GM06990 (cell line): ENCODE results near the gene MN1.

Experiments
- DNase-seq: peaks from one replicate; pipeline ENCODE4 v3.0.0-alpha.2; 2011; ENCODE audit not compliant: insufficient read length; ENCODE audit errors: extremely low read depth
- H3K27me3 ChIP-seq: replicated peaks from 2 replicates; pipeline ENCODE4 v1.6.0; 2011; ENCODE audit warnings: low read length; ENCODE audit not compliant: control insufficient read depth, insufficient read depth
- H3K36me3 ChIP-seq: 2 replicates; pipeline ENCODE4 v1.5.1; 2011; ENCODE audit warnings: low read length; ENCODE audit not compliant: control insufficient read depth, insufficient read depth
- H3K4me3 ChIP-seq: replicated peaks from 2 replicates; pipeline ENCODE4 v1.5.1; 2011; ENCODE audit warnings: low read depth, mild to moderate bottlenecking, control low read depth, low read length
- CTCF ChIP-seq: IDR thresholded peaks from 2 replicates; pipeline ENCODE4 v1.5.1; 2011; ENCODE audit warnings: low read length, control low read depth, mild to moderate bottlenecking, inconsistent platforms; ENCODE audit not compliant: insufficient read depth, poor library complexity, severe bottlenecking

MN1 gene

GRCh38 chr22:27814993-27815392, 13.4 kb upstream of the MN1 start:
- TF ChIP-seq CTCF, result no peak
- H3K4me3 ChIP-seq, result no peak overlapping the region
- no peaks in the 10 kb centered on the region; the same call in 1 of the 2 replicates for H3K27me3 ChIP-seq
- DNase-seq, result no peak
- no peaks in the 10 kb centered on the region for H3K36me3 ChIP-seq

GRCh38 chr22:27811778-27812177, 10.2 kb upstream of the MN1 start:
- H3K4me3 ChIP-seq, result no peak overlapping the region
- no peak for DNase-seq
- no peaks in the 10 kb centered on the region for H3K36me3 ChIP-seq
- H3K27me3 ChIP-seq, result peaks cover 2% of the 10 kb centered on the region; the same call in 1 of the 2 replicates
- TF ChIP-seq CTCF, result no peak

GRCh38 chr22:27810609-27811151, 9.1 kb upstream of the MN1 start:
- no peak for DNase-seq
- no peaks in the 10 kb centered on the region for H3K36me3 ChIP-seq
- H3K4me3 ChIP-seq, result no peak overlapping the region
- no peak for TF ChIP-seq CTCF
- H3K27me3 ChIP-seq, result peaks cover 2% of the 10 kb centered on the region; the same call in 1 of the 2 replicates

- TF ChIP-seq CTCF, result no peak
- no peaks in the 10 kb centered on the region for H3K36me3 ChIP-seq
- H3K27me3 ChIP-seq, result peaks cover 2% of the 10 kb centered on the region; the same call in 1 of the 2 replicates
- no peak for DNase-seq
- no peak overlapping the region for H3K4me3 ChIP-seq
These were observed 8.4 kb upstream of the MN1 start for GRCh38 chr22:27809700-27810608.

- H3K4me3 ChIP-seq, result no peak overlapping the region
- DNase-seq, result no peak
- H3K36me3 ChIP-seq, result no peaks in the 10 kb centered on the region
- H3K27me3 ChIP-seq, result peaks cover 2% of the 10 kb centered on the region; the same call in 1 of the 2 replicates
- TF ChIP-seq CTCF, result no peak
These were observed 7.7 kb upstream of the MN1 start for GRCh38 chr22:27809226-27809603.
